ENCODE measurements around the gene CRTAC1. TPM values are rescaled to one million over a fixed set of nuclear protein-coding genes. Genes with fewer than 3 reads are reported as not detected.

Gene CRTAC1
- total RNA-seq, 1 experiment from 2014 or later: 0.46 TPM

- no peak for TF ChIP-seq CTCF (conservative IDR thresholded peaks at IDR 0.05)
These were observed 590 bp upstream of the CRTAC1 start for GRCh38 chr10:98030991-98031431.

More at GRCh38 chr10:98030991-98031431, 590 bp upstream of the CRTAC1 start:
- peak overlapping the region; percentile 63 for H3K4me2 ChIP-seq (ENCODE audit: insufficient read depth, insufficient read length, low read length)
- Mint-ChIP-seq H3K27me3 (ENCODE audit: low read depth) (peaks cover 91% of the 10 kb centered on the region), H3K9me3 (no peaks in the 10 kb centered on the region; a peak in 1 of 5 replicates), H3K4me3 (peak overlapping the region; percentile 42 to 79), H3K27ac (no peak overlapping the region), H3K36me3 (ENCODE audit: insufficient read depth in 1 of 3, low read depth in 3 of 3) (no peaks in the 10 kb centered on the region; a peak in 1 of 7 replicates), H3K4me1 (peaks cover 14 to 20% of the 10 kb centered on the region in 2 experiments)
- no peak overlapping the region for H3K18ac ChIP-seq (ENCODE audit: insufficient read length, low read depth, low read length)
- H2AK5ac ChIP-seq (ENCODE audit: insufficient read length, low read length): no peak overlapping the region
- no peak overlapping the region for H2BK5ac ChIP-seq (ENCODE audit: insufficient read length, low read length)
- H4K5ac ChIP-seq (ENCODE audit: insufficient read length, low read depth, low read length): no peak overlapping the region
- H3K14ac ChIP-seq (ENCODE audit: insufficient read depth, low read length): no peak overlapping the region; the same call in 1 of the 2 replicates
- H3K56ac ChIP-seq (ENCODE audit: insufficient read length, low read depth, low read length): no peak overlapping the region
- peak; percentile 44 for DNase-seq
- no peak overlapping the region for H4K8ac ChIP-seq (replicated peaks; ENCODE audit: insufficient read length, low read depth, low read length)
- H2BK120ac ChIP-seq (ENCODE audit: low read depth, low read length, poor library complexity, severe bottlenecking): no peak overlapping the region
- H4K91ac ChIP-seq (ENCODE audit: insufficient read length, low read depth, low read length): no peak overlapping the region
- no peaks in the 10 kb centered on the region for H3K4me1 ChIP-seq (ENCODE audit: insufficient read depth, low read length)
- no peak overlapping the region for H2BK15ac ChIP-seq (ENCODE audit: low read depth, low read length)
- H3K9me3 ChIP-seq (ENCODE audit: control insufficient read depth, low read depth, low read length): no peaks in the 10 kb centered on the region
- no peak overlapping the region for H3K27ac ChIP-seq (ENCODE audit: insufficient read length, low read depth, low read length)
- H3K9ac ChIP-seq (ENCODE audit: extremely low read depth, insufficient read length, low read length): no peak overlapping the region
- H2AFZ ChIP-seq (ENCODE audit: low read length): no peak overlapping the region
- no peak overlapping the region for H3K4ac ChIP-seq (ENCODE audit: low read depth, low read length)
- no peak overlapping the region for H2BK20ac ChIP-seq (ENCODE audit: low read depth, low read length, poor library complexity, severe bottlenecking)
- peaks cover 57% of the 10 kb centered on the region for H3K27me3 ChIP-seq (ENCODE audit: insufficient read depth, low read length)
- H4K20me1 ChIP-seq (ENCODE audit: control insufficient read depth, insufficient read depth, insufficient read length): no peaks in the 10 kb centered on the region
- no peaks in the 10 kb centered on the region for H3K79me1 ChIP-seq (ENCODE audit: insufficient read depth, low read depth, low read length, poor library complexity, severe bottlenecking)
- H3K23ac ChIP-seq (ENCODE audit: insufficient read length, low read depth, low read length): no peak overlapping the region
- WGBS (ENCODE audit: extremely low coverage, insufficient read length, low lambda C conversion rate): no CpG with 5 or more reads among the region's 49 CpGs
- peaks cover 12% of the 10 kb centered on the region for H3K23me2 ChIP-seq (ENCODE audit: insufficient read length, low read depth, low read length, poor library complexity, severe bottlenecking)
- H2BK12ac ChIP-seq (ENCODE audit: insufficient read length, low read depth, low read length): no peak overlapping the region
- H3T11ph ChIP-seq (ENCODE audit: low read length): no peak overlapping the region
- no peaks in the 10 kb centered on the region for H3K79me2 ChIP-seq (ENCODE audit: insufficient read depth, low read length)

All from H9 (cell line).